Omental fat pad (tissue), 4 donors: Measurements from ENCODE around the gene MAFB. TPM values are rescaled to one million over a fixed set of nuclear protein-coding genes. Genes with fewer than 3 reads are reported as not detected.

Experiments used
- ATAC-seq: fragments of 150-250 bp; one replicate; pipeline ENCODE4 v1.9.1; 2016; ENCODE audit warnings: mild to moderate bottlenecking, moderate library complexity; ENCODE audit not compliant: low FRiP score
- DNase-seq: peaks from one replicate; pipeline ENCODE4 v3.0.0-alpha.2; 2019; ENCODE audit warnings: low spot score
- total RNA-seq, 4 donors: library from RNA; depleted of rRNA; stranded (reverse); fragments of >200 nt; gene quantifications; one replicate each; pipeline ENCODE4 v1.1.0, GENCODE V29; 2016
- TF ChIP-seq, protein P1 (sequence below), 3 donors: fragments of 450-650 bp; IDR thresholded peaks; one replicate each; pipeline ENCODE4 v1.5.1; 2016 to 2017; ENCODE audit warnings: antibody characterized with exemption in 3 of 3, mild to moderate bottlenecking in 3 of 3, moderate library complexity in 2 of 3

MAFB gene
- total RNA-seq, 4 donors from 2014 or later = 44.3 to 173 (median 82.4) TPM

DNA sequence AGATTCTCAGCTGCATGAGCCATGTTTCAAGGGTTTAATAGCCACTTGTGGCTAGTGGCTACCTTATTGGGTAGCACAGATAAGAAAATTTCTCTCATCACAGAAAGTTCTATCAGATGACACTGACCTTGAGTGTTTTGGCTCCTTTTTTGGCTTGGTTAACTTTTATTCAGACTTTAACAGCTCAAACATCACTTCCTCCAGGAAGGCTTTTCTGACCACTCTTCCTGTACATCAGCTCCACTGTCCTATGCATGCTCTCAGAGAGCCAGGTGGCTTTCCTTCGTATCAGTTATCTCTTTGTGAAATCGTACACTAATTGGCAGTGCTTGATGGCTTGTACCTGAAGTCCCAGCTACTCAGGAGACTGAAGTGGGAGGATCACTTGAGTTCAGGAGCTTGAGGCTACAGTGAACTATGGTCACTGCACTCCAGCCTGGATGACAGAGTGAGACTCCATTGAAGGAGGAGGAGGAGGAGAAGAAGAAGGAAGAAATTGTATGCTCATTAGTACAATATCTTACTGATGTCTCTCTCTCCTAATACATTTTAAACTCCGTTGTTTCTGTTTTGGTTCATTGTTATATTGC lies 10.7 kb downstream of the MAFB start:
- ATAC-seq = no peak
- TF ChIP-seq, protein P1, sequence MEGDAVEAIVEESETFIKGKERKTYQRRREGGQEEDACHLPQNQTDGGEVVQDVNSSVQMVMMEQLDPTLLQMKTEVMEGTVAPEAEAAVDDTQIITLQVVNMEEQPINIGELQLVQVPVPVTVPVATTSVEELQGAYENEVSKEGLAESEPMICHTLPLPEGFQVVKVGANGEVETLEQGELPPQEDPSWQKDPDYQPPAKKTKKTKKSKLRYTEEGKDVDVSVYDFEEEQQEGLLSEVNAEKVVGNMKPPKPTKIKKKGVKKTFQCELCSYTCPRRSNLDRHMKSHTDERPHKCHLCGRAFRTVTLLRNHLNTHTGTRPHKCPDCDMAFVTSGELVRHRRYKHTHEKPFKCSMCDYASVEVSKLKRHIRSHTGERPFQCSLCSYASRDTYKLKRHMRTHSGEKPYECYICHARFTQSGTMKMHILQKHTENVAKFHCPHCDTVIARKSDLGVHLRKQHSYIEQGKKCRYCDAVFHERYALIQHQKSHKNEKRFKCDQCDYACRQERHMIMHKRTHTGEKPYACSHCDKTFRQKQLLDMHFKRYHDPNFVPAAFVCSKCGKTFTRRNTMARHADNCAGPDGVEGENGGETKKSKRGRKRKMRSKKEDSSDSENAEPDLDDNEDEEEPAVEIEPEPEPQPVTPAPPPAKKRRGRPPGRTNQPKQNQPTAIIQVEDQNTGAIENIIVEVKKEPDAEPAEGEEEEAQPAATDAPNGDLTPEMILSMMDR (IDR thresholded peaks at IDR 0.05) = no peak
- DNase-seq = no peak

DNA sequence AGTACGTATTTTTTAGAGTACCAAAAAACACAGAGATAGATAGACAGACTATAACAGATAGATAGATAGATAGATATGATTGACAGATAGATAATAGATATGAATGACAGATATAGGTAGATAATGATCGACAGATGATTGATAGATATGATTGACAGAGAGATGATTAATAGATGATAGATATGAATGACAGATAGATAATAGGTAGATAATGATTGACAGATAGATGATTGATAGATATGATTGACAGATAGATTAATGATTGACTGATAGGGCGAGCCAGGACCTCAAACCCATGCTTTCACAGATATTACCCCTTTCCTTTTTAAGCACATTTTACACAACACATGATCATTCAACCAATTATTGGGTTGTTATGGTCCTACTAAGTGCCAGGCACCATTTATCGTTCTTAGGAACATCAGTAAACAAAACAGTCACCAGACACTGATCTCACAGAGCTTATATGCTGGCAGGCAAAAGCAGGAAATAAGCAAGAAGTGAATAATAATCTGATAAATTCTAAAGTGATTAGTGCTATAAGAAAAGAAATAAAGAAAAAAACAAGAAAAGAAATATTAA lies 11.6 kb downstream of the MAFB start:
- TF ChIP-seq, protein P1 (IDR thresholded peaks at IDR 0.05) = no peak
- DNase-seq (no peak), ATAC-seq (no peak)

- ATAC-seq (no peak), DNase-seq (no peak)
- TF ChIP-seq, protein P1 (IDR thresholded peaks at IDR 0.05) = no peak
These were observed 12.4 kb downstream of the MAFB start for GRCh38 chr20:40676491-40677269.

- no peak for DNase-seq
- TF ChIP-seq, protein P1 (IDR thresholded peaks at IDR 0.05) = no peak
- ATAC-seq = no peak
These were observed 13.3 kb downstream of the MAFB start for GRCh38 chr20:40675599-40676221.

GRCh38 chr20:40673442-40673841 lies 15.6 kb downstream of the MAFB start:
- TF ChIP-seq, protein P1 (IDR thresholded peaks at IDR 0.05) = no peak
- no peak for ATAC-seq
- DNase-seq = no peak

GRCh38 chr20:40672095-40672494 lies 16.9 kb downstream of the MAFB start:
- DNase-seq (no peak), ATAC-seq (no peak)
- TF ChIP-seq, protein P1 (IDR thresholded peaks at IDR 0.05) = no peak
